Subcutaneous abdominal adipose tissue (tissue), 5 donors: ENCODE measurements around the gene PPP2R5B.

ENCODE experiments used
- H3K27ac ChIP-seq: one replicate; pipeline ENCODE4 v1.7.0; 2013; ENCODE audit warnings: low read depth, mild to moderate bottlenecking, inconsistent platforms, low read length, moderate library complexity
- H3K27me3 ChIP-seq, 5 donors: one replicate each; pipeline ENCODE4 v1.7.0; 2013; ENCODE audit warnings: low read length in 5 of 5, inconsistent platforms in 1 of 5; ENCODE audit not compliant: control insufficient read depth in 5 of 5, insufficient read depth in 4 of 5
- H3K36me3 ChIP-seq, 5 donors: one replicate each; pipeline ENCODE4 v1.7.0; 2013; ENCODE audit warnings: low read length in 5 of 5; ENCODE audit not compliant: control insufficient read depth in 5 of 5, insufficient read depth in 5 of 5
- H3K4me1 ChIP-seq, 5 donors: one replicate each; pipeline ENCODE4 v1.7.0; 2013; ENCODE audit warnings: low read length in 5 of 5, mild to moderate bottlenecking in 3 of 5, moderate library complexity in 1 of 5; ENCODE audit not compliant: control insufficient read depth in 5 of 5, insufficient read depth in 5 of 5
- H3K4me3 ChIP-seq, 5 donors: one replicate each; pipeline ENCODE4 v1.7.0; 2013; ENCODE audit warnings: low read length in 5 of 5, low read depth in 1 of 5
- H3K9ac ChIP-seq, 5 donors: one replicate each; pipeline ENCODE4 v1.7.0; 2013; ENCODE audit warnings: low read length in 5 of 5, mild to moderate bottlenecking in 4 of 5, moderate library complexity in 3 of 5
- H3K9me3 ChIP-seq, 5 donors: one replicate each; pipeline ENCODE4 v1.7.0; 2013; ENCODE audit warnings: low read length in 5 of 5; ENCODE audit not compliant: control insufficient read depth in 5 of 5
- donor health status: healthy.
- donor health status: healthy.
- donor health status: healthy.
- donor health status: healthy.
- donor health status: healthy.

The PPP2R5B gene

DNA sequence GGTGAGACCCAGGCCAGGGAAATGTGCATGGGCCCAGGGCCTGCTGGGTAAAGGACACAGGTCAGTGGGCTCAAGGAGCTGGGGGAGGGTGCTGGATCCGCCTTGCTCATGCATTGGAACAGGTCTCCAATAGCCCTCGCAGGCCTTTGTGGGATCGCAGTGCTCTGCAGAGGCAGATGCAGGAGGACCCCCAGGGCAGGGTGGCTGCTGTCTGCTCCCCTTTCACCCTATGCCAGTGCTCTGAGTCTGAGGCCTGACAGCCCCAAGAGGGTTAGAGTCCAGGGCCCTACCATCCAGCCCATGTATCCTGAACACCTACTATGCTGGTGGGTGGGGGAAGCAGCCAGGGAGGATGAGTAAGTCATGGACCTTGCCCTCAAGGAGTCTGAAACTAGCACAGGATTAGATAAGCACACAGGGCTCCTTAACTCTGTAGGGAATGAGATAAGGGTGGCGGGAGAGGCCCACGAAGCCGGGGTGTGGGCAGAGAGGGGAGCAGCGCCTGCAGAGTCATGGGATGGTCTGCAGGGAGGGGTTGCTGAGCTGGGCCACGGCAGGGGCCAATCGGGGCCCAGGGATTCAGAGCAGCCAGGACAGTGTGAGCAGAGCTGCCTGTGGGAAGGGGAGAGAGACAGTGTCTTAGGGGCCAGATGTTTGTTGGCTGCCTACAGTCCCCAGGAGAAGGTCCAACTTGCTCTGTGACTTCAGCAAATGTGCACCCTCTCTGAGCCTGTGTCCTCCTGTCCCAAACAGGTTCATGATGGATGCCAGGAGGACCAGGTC, 35.6 kb upstream of the PPP2R5B start:
- Histone ChIP-seq H3K27me3 (no peaks in the 10 kb centered on the region), H3K9ac (no peak overlapping the region), H3K27ac (no peak overlapping the region), H3K36me3 (no peaks in the 10 kb centered on the region), H3K4me3 (no peak overlapping the region), H3K4me1 (peaks cover 4 to 47% (median 21%) of the 10 kb centered on the region in 5 donors), H3K9me3 (no peaks in the 10 kb centered on the region)

GRCh38 chr11:64890522-64890939, 34.0 kb upstream of the PPP2R5B start:
- Histone ChIP-seq H3K4me3 (no peak overlapping the region), H3K4me1 (peaks cover 4 to 49% (median 24%) of the 10 kb centered on the region in 5 donors), H3K27me3 (no peaks in the 10 kb centered on the region), H3K9ac (no peak overlapping the region), H3K9me3 (no peaks in the 10 kb centered on the region), H3K36me3 (peaks cover 0 to 12% (median 8%) of the 10 kb centered on the region in 5 donors), H3K27ac (no peak overlapping the region)

GRCh38 chr11:64891215-64891848, 33.2 kb upstream of the PPP2R5B start:
- Histone ChIP-seq H3K27ac (no peak overlapping the region), H3K4me1 (peaks cover 4 to 46% (median 20%) of the 10 kb centered on the region in 5 donors), H3K27me3 (no peaks in the 10 kb centered on the region), H3K9ac (no peak overlapping the region), H3K4me3 (no peak overlapping the region), H3K36me3 (peaks cover 0 to 20% (median 15%) of the 10 kb centered on the region in 5 donors), H3K9me3 (no peaks in the 10 kb centered on the region)

GRCh38 chr11:64891880-64892279, 32.6 kb upstream of the PPP2R5B start:
- no peak overlapping the region for H3K9ac ChIP-seq
- H3K4me3 ChIP-seq: no peak overlapping the region

DNA sequence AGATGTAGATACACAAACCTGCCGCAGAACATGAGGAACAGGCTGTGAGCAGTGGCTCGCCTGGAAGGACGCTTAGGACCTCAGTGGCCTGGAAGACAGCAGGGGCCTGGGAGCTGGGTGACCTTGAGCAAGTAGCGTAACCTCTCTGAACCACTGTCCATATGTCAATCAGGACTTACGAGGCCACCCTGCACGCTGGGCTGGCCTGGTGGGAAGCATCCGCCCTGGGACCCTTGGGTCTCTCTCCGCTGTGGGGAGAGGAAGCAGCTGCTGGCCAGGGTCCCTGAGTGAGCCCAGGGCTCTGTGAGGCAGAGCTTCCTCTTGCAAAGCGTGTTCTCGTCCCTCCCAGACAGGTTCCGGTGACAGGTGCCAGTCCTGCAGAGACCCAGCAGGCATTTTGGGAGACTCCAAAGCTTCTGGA, 32.1 kb upstream of the PPP2R5B start:
- Histone ChIP-seq H3K4me3 (no peak overlapping the region), H3K36me3 (peaks cover 0 to 31% (median 26%) of the 10 kb centered on the region in 5 donors), H3K4me1 (peaks cover 4 to 43% (median 18%) of the 10 kb centered on the region in 5 donors), H3K27ac (no peak overlapping the region), H3K27me3 (no peaks in the 10 kb centered on the region), H3K9ac (no peak overlapping the region), H3K9me3 (no peaks in the 10 kb centered on the region)

More at GRCh38 chr11:64891880-64892279, 32.6 kb upstream of the PPP2R5B start:
- Histone ChIP-seq H3K27me3 (no peaks in the 10 kb centered on the region), H3K27ac (no peak overlapping the region), H3K36me3 (peaks cover 0 to 25% (median 20%) of the 10 kb centered on the region in 5 donors), H3K9me3 (no peaks in the 10 kb centered on the region), H3K4me1 (peaks cover 4 to 46% (median 20%) of the 10 kb centered on the region in 5 donors)

GRCh38 chr11:64892838-64893193, 31.7 kb upstream of the PPP2R5B start:
- H3K27ac ChIP-seq: no peak overlapping the region
- H3K4me1 ChIP-seq: peaks cover 4 to 39% (median 14%) of the 10 kb centered on the region in 5 donors
- no peaks in the 10 kb centered on the region for H3K27me3 ChIP-seq
- peaks cover 0 to 35% (median 30%) of the 10 kb centered on the region in 5 donors for H3K36me3 ChIP-seq
- H3K9ac ChIP-seq: no peak overlapping the region
- no peak overlapping the region for H3K4me3 ChIP-seq
- no peaks in the 10 kb centered on the region for H3K9me3 ChIP-seq

DNA sequence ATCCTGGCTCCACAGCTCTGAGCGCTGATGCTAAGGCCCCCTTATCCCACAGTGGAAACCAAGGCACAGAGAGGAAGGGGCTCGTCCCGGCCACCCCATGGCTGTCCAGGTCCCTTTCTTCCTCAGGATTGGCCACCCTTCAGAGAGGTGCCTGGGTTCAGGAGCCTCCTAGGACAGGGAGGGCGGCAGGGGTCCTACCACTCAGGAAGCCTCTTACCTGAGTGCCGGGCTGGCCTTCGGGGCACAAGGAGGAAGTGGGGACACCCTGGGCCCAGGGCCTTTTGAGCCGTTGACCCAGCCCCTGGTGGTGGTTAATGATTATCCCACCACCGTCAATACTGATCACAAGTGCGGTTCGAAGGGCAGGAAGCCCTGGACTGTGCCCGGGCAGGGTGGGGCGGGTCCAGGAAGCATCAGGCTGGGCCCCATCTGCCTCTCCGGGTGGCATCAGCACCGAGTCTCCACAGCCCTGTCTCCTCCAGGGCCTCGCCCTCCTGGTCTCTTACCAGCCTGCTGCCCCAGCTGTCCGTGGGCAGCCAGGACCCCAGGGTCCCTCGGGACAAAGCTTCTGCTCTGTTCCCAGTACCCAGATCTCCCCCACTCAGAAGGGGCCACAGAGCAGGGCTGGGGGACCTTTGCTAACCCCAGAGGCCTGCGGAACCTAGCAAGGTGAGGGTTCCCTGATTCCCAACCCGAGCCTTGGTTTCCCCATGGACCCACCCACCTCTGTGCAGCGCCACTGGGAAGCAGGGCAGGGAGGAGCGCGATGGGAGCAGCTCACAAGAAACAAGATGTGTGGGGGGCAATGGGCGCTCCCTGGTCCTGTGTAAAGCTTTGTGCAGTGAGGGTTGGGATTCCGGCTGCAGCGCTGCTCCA, 31.1 kb upstream of the PPP2R5B start:
- Histone ChIP-seq H3K27me3 (no peaks in the 10 kb centered on the region), H3K27ac (no peak overlapping the region), H3K9ac (no peak overlapping the region), H3K9me3 (no peaks in the 10 kb centered on the region), H3K4me1 (peaks cover 0 to 33% (median 8%) of the 10 kb centered on the region in 5 donors), H3K36me3 (peaks cover 0 to 41% (median 36%) of the 10 kb centered on the region in 5 donors), H3K4me3 (no peak overlapping the region)

GRCh38 chr11:64894070-64894811, 30.2 kb upstream of the PPP2R5B start:
- H3K9ac ChIP-seq: no peak overlapping the region
- H3K4me3 ChIP-seq: no peak overlapping the region
- H3K4me1 ChIP-seq: peaks cover 0 to 30% (median 8%) of the 10 kb centered on the region in 5 donors
- no peaks in the 10 kb centered on the region for H3K27me3 ChIP-seq
- peaks cover 0 to 49% (median 40%) of the 10 kb centered on the region in 5 donors for H3K36me3 ChIP-seq
- no peaks in the 10 kb centered on the region for H3K9me3 ChIP-seq
- H3K27ac ChIP-seq: no peak overlapping the region

DNA sequence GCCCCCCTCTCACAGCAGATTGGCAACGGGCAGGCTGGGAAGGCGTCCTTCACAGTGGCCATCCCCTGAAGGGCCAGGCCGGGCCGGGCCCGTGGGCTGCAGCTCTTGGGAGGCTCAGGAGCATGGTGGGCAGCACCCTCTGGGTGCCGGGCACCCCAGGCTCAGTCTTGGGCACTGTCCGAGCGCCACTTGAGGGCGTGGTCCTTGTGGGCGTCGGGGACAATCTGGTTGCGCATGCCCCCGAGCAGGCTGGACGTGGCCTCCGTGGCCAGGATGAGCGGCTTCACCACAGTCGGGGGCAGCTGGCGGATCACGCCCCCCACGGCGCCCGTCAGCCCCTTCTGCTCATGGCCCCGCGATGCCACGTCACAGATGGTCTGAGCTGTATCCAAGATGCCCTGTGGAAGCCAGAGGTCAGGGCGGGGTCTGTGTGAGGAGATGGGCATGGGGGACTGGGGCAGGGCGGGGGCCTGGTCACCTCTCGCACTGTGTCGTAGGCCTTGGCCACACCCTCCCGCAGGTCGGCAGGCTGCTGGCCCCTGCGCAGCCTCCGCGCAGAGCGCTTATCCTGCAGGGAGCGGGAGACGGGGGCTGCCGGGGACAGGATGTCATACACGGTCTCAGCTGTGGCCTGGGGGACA, 29.6 kb upstream of the PPP2R5B start:
- H3K4me1 ChIP-seq: peaks cover 0 to 30% (median 8%) of the 10 kb centered on the region in 5 donors
- peaks cover 0 to 56% (median 45%) of the 10 kb centered on the region in 5 donors for H3K36me3 ChIP-seq
- no peak overlapping the region for H3K27ac ChIP-seq
- no peak overlapping the region for H3K9ac ChIP-seq
- no peaks in the 10 kb centered on the region for H3K27me3 ChIP-seq
- no peak overlapping the region for H3K4me3 ChIP-seq
- H3K9me3 ChIP-seq: no peaks in the 10 kb centered on the region
